ENCODE measurements around the gene BTBD9. TPM values are rescaled to one million over a fixed set of nuclear protein-coding genes. Genes with fewer than 3 reads are reported as not detected.

BTBD9 gene
- total RNA-seq, 1 experiment from 2014 or later = 4.3 TPM

- Histone ChIP-seq H3K9ac (ENCODE audit: low read length) (no peak overlapping the region), H3K9me2 (replicated peaks; ENCODE audit: low read length) (no peaks in the 10 kb centered on the region), H3F3A (ENCODE audit: low read length, unreplicated experiment) (no peaks in the 10 kb centered on the region), H3K4me3 (ENCODE audit: low read length) (no peak overlapping the region), H3K4me1 (ENCODE audit: insufficient read depth, low read length) (peaks cover 10% of the 10 kb centered on the region), H2AFZ (ENCODE audit: low read length) (no peak overlapping the region), H3K4me2 (ENCODE audit: low read length) (no peak overlapping the region), H3K27me3 (ENCODE audit: low read length) (no peaks in the 10 kb centered on the region), H3K79me2 (ENCODE audit: low read length) (no peaks in the 10 kb centered on the region), H3K27ac (ENCODE audit: low read length) (no peak overlapping the region), H3K36me3 (ENCODE audit: low read depth, low read length) (no peaks in the 10 kb centered on the region), H3K9me3 (ENCODE audit: low read length) (no peaks in the 10 kb centered on the region), H4K20me1 (ENCODE audit: low read length) (no peaks in the 10 kb centered on the region)
- intact Hi-C loops (cut with micrococcal nuclease) = no loop called here
- ATAC-seq (no peak), DNase-seq (no peak)
- CTCF ChIA-PET = no interaction called here
- POLR2A ChIA-PET (ENCODE audit: unreplicated experiment) = no interaction called here
- TF ChIP-seq EZH2 (IDR thresholded peaks at IDR 0.05; ENCODE audit: low read length, unreplicated experiment) (no peak), EZH2phosphoT487 (IDR thresholded peaks at IDR 0.05; ENCODE audit: borderline replicate concordance, low read length) (no peak)
- TF ChIP-seq, protein P1, sequence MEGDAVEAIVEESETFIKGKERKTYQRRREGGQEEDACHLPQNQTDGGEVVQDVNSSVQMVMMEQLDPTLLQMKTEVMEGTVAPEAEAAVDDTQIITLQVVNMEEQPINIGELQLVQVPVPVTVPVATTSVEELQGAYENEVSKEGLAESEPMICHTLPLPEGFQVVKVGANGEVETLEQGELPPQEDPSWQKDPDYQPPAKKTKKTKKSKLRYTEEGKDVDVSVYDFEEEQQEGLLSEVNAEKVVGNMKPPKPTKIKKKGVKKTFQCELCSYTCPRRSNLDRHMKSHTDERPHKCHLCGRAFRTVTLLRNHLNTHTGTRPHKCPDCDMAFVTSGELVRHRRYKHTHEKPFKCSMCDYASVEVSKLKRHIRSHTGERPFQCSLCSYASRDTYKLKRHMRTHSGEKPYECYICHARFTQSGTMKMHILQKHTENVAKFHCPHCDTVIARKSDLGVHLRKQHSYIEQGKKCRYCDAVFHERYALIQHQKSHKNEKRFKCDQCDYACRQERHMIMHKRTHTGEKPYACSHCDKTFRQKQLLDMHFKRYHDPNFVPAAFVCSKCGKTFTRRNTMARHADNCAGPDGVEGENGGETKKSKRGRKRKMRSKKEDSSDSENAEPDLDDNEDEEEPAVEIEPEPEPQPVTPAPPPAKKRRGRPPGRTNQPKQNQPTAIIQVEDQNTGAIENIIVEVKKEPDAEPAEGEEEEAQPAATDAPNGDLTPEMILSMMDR (conservative IDR thresholded peaks at IDR 0.05; ENCODE audit: low read depth, low read length) = no peak
- no TSS peak for BruUV-seq (replicated peaks)
Observed at GRCh38 chr6:38339914-38340313, 299.8 kb downstream of the BTBD9 start.

- Histone ChIP-seq H3K36me3 (ENCODE audit: low read depth, low read length) (no peaks in the 10 kb centered on the region), H3K27ac (ENCODE audit: low read length) (no peak overlapping the region; the same call in 1 of the 2 replicates), H3K27me3 (ENCODE audit: low read length) (no peaks in the 10 kb centered on the region), H3K4me1 (ENCODE audit: insufficient read depth, low read length) (peaks cover 10% of the 10 kb centered on the region), H3K4me3 (ENCODE audit: low read length) (no peak overlapping the region), H3K4me2 (ENCODE audit: low read length) (no peak overlapping the region), H3K9me2 (replicated peaks; ENCODE audit: low read length) (no peaks in the 10 kb centered on the region), H3K79me2 (ENCODE audit: low read length) (no peaks in the 10 kb centered on the region), H4K20me1 (ENCODE audit: low read length) (no peaks in the 10 kb centered on the region), H3K9ac (ENCODE audit: low read length) (no peak overlapping the region), H2AFZ (ENCODE audit: low read length) (no peak overlapping the region), H3K9me3 (ENCODE audit: low read length) (no peaks in the 10 kb centered on the region), H3F3A (ENCODE audit: low read length, unreplicated experiment) (no peaks in the 10 kb centered on the region)
- ATAC-seq = peak; percentile 99
- no peak for TF ChIP-seq EZH2phosphoT487 (IDR thresholded peaks at IDR 0.05; ENCODE audit: borderline replicate concordance, low read length)
- TF ChIP-seq, protein P1 (conservative IDR thresholded peaks at IDR 0.05; ENCODE audit: low read depth, low read length) = 0 out of 2 replicates have a peak, but pooled peaks have one; percentile 25
- ChIA-PET POLR2A (ENCODE audit: unreplicated experiment) (no interaction called here), CTCF (no interaction called here)
- peak; percentile 71 for DNase-seq
- TSS peak; percentile 88 for BruUV-seq (replicated peaks)
- intact Hi-C loops (cut with micrococcal nuclease) = no loop called here
Observed at GRCh38 chr6:38337819-38338465, 301.8 kb downstream of the BTBD9 start.

GRCh38 chr6:38336922-38337321, 302.8 kb downstream of the BTBD9 start:
- intact Hi-C loops (cut with micrococcal nuclease) = no loop called here
- BruUV-seq (replicated peaks) = no TSS peak
- Histone ChIP-seq H3K4me3 (ENCODE audit: low read length) (no peak overlapping the region), H3K27ac (ENCODE audit: low read length) (no peak overlapping the region), H3K9me2 (replicated peaks; ENCODE audit: low read length) (no peaks in the 10 kb centered on the region), H4K20me1 (ENCODE audit: low read length) (no peaks in the 10 kb centered on the region), H3K27me3 (ENCODE audit: low read length) (no peaks in the 10 kb centered on the region), H3K36me3 (ENCODE audit: low read depth, low read length) (no peaks in the 10 kb centered on the region), H3K4me1 (ENCODE audit: insufficient read depth, low read length) (peaks cover 10% of the 10 kb centered on the region), H3K4me2 (ENCODE audit: low read length) (no peak overlapping the region), H3F3A (ENCODE audit: low read length, unreplicated experiment) (no peaks in the 10 kb centered on the region), H3K9ac (ENCODE audit: low read length) (no peak overlapping the region), H2AFZ (ENCODE audit: low read length) (no peak overlapping the region), H3K9me3 (ENCODE audit: low read length) (no peaks in the 10 kb centered on the region), H3K79me2 (ENCODE audit: low read length) (no peaks in the 10 kb centered on the region)
- no peak for DNase-seq
- ChIA-PET CTCF (no interaction called here), POLR2A (ENCODE audit: unreplicated experiment) (no interaction called here)
- ATAC-seq = no peak
- TF ChIP-seq EZH2phosphoT487 (IDR thresholded peaks at IDR 0.05; ENCODE audit: borderline replicate concordance, low read length) = no peak
- TF ChIP-seq EZH2 (IDR thresholded peaks at IDR 0.05; ENCODE audit: low read length, unreplicated experiment) = no peak
- TF ChIP-seq, protein P1 (conservative IDR thresholded peaks at IDR 0.05; ENCODE audit: low read depth, low read length) = no peak

All from PC-3 (cell line).